Ectodermal cell (in vitro differentiated cells): ENCODE data around the gene ZNF652.

ENCODE experiments used
- H3K27ac ChIP-seq: 2 replicates; pipeline ENCODE4 v1.7.0; 2013; ENCODE audit warnings: mild to moderate bottlenecking, low read depth, low read length; ENCODE audit not compliant: insufficient read depth, poor library complexity, severe bottlenecking
- H3K27me3 ChIP-seq: 2 replicates; pipeline ENCODE4 v1.7.0; 2013; ENCODE audit warnings: mild to moderate bottlenecking, low read length; ENCODE audit not compliant: insufficient read depth, control insufficient read depth, poor library complexity, severe bottlenecking
- H3K36me3 ChIP-seq: one replicate; pipeline ENCODE4 v1.7.0; 2013; ENCODE audit warnings: low read length; ENCODE audit not compliant: control insufficient read depth, insufficient read depth
- H3K4me1 ChIP-seq: one replicate; pipeline ENCODE4 v1.7.0; 2013; ENCODE audit warnings: low read length; ENCODE audit not compliant: control insufficient read depth, insufficient read depth
- H3K4me3 ChIP-seq: 2 replicates; pipeline ENCODE4 v1.7.0; 2013; ENCODE audit warnings: low read depth, low read length, control low read depth; ENCODE audit not compliant: insufficient read depth
- H3K9me3 ChIP-seq: 2 replicates; pipeline ENCODE4 v1.7.0; 2013; ENCODE audit warnings: mild to moderate bottlenecking, low read length, moderate library complexity; ENCODE audit not compliant: control insufficient read depth
- WGBS, 2 experiments: methylation state at CpG; one replicate each; pipeline ENCODE4 v1.1.7; 2013; ENCODE audit warnings: missing lambda C conversion rate in 2 of 2; 5-methylcytosine and 5-hydroxymethylcytosine counted together

ZNF652 gene

GRCh38 chr17:49359990-49360795 lies 1.9 kb downstream of the ZNF652 start:
- H3K27ac ChIP-seq: no peak overlapping the region
- H3K4me3 ChIP-seq: peak overlapping the region; percentile 97
- WGBS, 2 experiments: 44 to 49% methylated on average over 8 of the region's 8 CpGs
- no peaks in the 10 kb centered on the region for H3K27me3 ChIP-seq
- no peaks in the 10 kb centered on the region for H3K9me3 ChIP-seq
- H3K4me1 ChIP-seq: peaks cover 13% of the 10 kb centered on the region
- H3K36me3 ChIP-seq: no peaks in the 10 kb centered on the region

DNA sequence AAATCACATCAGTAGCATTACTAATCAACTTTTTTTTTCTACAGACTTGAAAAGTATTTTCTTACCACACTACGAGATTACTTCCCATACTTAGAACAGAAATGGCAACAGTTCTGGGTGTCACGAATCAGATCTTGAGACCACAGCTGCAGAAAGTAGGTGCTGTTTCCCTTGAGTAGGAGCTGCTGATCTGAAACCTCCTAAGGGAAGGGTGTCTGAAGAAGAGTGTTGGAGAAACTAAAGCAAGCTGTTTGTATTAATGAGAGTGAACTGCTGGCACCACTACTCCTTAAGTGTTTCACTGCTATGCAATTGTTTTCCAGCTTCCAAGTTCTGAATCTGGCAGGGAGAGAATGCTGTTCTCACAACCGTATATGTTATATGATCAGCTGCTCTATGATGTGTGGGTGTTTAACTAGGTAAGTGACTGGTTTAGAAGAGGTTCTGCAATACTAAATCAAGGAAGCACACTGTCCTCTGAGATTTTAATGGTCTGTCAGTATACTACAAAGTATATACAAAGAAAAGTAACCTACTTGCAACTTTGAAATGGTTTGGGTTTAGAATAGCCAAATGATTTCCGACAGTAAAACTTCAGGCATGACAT lies 3.3 kb downstream of the ZNF652 start:
- Histone ChIP-seq H3K4me3 (no peak overlapping the region), H3K36me3 (no peaks in the 10 kb centered on the region), H3K27ac (no peak overlapping the region), H3K27me3 (no peaks in the 10 kb centered on the region), H3K4me1 (peaks cover 13% of the 10 kb centered on the region), H3K9me3 (no peaks in the 10 kb centered on the region)
- 93 to 94% methylated on average over 4 of the region's 4 CpGs for WGBS, 2 experiments

DNA sequence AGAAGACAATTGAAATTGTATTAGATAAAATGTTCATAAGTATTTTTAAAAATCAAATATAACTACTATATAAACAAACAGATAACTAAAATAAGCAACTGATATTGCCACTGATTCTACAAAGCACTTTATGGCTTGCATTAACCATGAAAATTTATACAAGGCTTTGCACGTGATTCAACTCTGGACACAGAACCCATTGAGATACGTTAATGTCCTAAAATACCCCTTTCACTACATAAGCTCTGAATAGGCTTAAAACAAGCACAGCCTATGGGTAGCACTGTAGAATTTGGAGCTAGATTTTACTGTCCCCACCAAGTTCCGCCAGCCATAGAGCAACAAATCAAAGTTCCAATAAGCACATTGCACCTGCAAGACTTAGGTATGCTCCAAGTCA lies 4.5 kb downstream of the ZNF652 start:
- WGBS, 2 experiments: 95% methylated on average over 3 of the region's 3 CpGs

GRCh38 chr17:49356320-49356719 lies 5.7 kb downstream of the ZNF652 start:
- H3K4me1 ChIP-seq: peaks cover 8% of the 10 kb centered on the region
- 85 to 95% methylated on average over 5 of the region's 5 CpGs for WGBS, 2 experiments

More for the DNA sequence above, 4.5 kb downstream of the ZNF652 start:
- Histone ChIP-seq H3K4me3 (no peak overlapping the region), H3K27me3 (no peaks in the 10 kb centered on the region), H3K9me3 (peaks cover 3% of the 10 kb centered on the region), H3K4me1 (peaks cover 8% of the 10 kb centered on the region), H3K27ac (no peak overlapping the region), H3K36me3 (no peaks in the 10 kb centered on the region)

DNA sequence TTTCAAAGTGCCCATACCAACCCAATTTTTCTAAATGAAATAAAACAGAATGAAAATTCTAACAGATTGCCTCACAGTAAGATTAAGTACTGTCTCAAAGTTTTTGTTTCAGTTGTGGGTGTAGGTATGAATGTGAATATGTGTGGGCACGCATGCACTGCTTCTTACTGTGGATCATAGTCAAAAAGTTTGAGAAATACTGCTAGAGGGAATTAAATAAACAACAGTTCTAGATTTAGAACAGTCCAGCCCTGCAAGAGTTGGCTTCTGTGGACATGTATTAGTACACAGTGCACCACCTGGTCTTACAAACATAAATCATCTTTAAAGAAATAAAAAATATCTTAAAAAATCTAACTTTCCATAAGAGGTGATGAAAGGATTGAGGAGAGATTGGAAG lies 8.4 kb downstream of the ZNF652 start:
- Histone ChIP-seq H3K36me3 (no peaks in the 10 kb centered on the region), H3K4me3 (no peak overlapping the region), H3K27ac (no peak overlapping the region), H3K4me1 (no peaks in the 10 kb centered on the region), H3K27me3 (no peaks in the 10 kb centered on the region), H3K9me3 (peaks cover 4% of the 10 kb centered on the region)
- 79 to 84% methylated on average over 1 of the region's 1 CpG for WGBS, 2 experiments

More at GRCh38 chr17:49356320-49356719, 5.7 kb downstream of the ZNF652 start:
- Histone ChIP-seq H3K27me3 (no peaks in the 10 kb centered on the region), H3K36me3 (no peaks in the 10 kb centered on the region), H3K4me3 (no peak overlapping the region), H3K9me3 (peaks cover 4% of the 10 kb centered on the region), H3K27ac (no peak overlapping the region)

DNA sequence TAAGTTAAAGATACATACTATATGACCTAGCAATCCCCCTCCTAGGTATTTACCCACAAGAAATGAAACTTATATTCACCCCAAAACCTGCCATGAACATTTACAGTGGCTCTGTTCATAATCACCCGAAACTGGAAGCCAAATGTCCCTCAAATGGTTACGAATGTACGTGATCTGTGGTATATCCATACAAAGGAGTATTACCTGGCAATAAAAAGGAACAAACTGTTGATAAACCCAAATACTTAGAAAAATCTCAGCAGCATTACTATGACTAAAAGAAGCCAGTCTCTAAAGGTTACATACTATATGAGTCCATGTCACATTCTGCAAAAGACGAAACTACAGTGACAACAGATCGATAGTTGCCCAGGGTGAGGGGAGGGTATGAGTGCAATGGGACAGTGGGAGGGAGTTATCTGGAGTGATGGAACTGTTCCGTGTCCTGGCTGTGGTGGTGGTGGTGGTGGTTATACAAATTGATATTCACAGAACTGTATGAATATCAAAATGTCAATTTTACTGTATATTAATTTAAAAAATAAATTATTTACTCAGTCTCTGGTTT lies 9.4 kb downstream of the ZNF652 start:
- Histone ChIP-seq H3K27me3 (no peaks in the 10 kb centered on the region), H3K4me1 (no peaks in the 10 kb centered on the region), H3K36me3 (no peaks in the 10 kb centered on the region), H3K4me3 (no peak overlapping the region), H3K27ac (no peak overlapping the region), H3K9me3 (peaks cover 4% of the 10 kb centered on the region)
- 97 to 100% methylated on average over 5 to 6 of the region's 6 CpGs for WGBS, 2 experiments

GRCh38 chr17:49351572-49352140 lies 10.4 kb downstream of the ZNF652 start:
- WGBS, 2 experiments: 89 to 97% methylated on average over 1 to 3 of the region's 3 CpGs
- Histone ChIP-seq H3K4me1 (no peaks in the 10 kb centered on the region), H3K36me3 (no peaks in the 10 kb centered on the region), H3K27me3 (no peaks in the 10 kb centered on the region), H3K27ac (no peak overlapping the region), H3K4me3 (no peak overlapping the region), H3K9me3 (peaks cover 4% of the 10 kb centered on the region)

GRCh38 chr17:49349541-49349940 lies 12.5 kb downstream of the ZNF652 start:
- peaks cover 4% of the 10 kb centered on the region for H3K9me3 ChIP-seq
- H3K27ac ChIP-seq: no peak overlapping the region
- H3K36me3 ChIP-seq: no peaks in the 10 kb centered on the region
- H3K27me3 ChIP-seq: no peaks in the 10 kb centered on the region
- no peaks in the 10 kb centered on the region for H3K4me1 ChIP-seq
- H3K4me3 ChIP-seq: no peak overlapping the region

DNA sequence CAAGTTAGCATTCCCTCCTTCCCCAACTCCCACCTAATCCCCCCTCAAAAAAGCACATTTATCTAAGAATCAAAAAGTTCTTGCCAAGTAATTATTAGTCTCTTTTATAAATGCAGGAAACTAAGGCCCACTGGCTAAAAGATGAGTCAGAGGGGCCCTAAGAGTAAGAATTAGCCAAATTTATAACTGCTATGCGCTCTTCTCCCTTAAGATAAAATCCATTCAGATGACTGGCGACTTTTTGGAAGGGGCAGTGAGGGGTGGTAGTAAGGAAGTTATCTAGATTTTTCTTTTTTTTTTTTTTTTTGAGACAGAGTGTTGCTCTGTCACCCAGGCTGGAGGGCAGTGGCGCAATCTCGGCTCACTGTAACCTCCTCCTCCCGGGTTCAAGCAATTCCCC lies 17.1 kb downstream of the ZNF652 start:
- Histone ChIP-seq H3K27ac (no peak overlapping the region), H3K9me3 (no peaks in the 10 kb centered on the region), H3K36me3 (no peaks in the 10 kb centered on the region), H3K27me3 (no peaks in the 10 kb centered on the region), H3K4me3 (no peak overlapping the region), H3K4me1 (no peaks in the 10 kb centered on the region)
- WGBS, 2 experiments: 77 to 82% methylated on average over 5 of the region's 5 CpGs

DNA sequence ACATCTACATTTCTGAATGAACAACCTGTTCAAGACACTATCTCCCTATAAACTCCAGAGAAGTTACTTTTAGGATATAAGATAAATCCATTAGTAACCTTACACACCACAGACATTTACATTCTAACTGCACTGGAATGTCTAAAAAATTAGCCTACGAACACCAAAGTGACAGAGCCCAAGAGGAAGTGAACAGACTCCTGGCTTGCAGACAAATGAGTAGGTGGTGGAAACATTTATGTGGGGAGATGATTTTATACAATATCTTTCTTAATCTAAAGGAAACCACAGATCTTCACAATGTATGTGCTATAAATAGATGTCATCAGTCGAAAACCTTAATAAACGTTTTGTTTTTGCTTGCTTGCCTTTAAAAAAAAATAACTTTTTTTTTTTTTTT lies 18.8 kb downstream of the ZNF652 start:
- H3K27me3 ChIP-seq: no peaks in the 10 kb centered on the region
- WGBS, 2 experiments: 98 to 100% methylated on average over 1 to 3 of the region's 3 CpGs

More for the DNA sequence above, 18.8 kb downstream of the ZNF652 start:
- Histone ChIP-seq H3K36me3 (no peaks in the 10 kb centered on the region), H3K4me3 (no peak overlapping the region), H3K9me3 (no peaks in the 10 kb centered on the region), H3K27ac (no peak overlapping the region), H3K4me1 (no peaks in the 10 kb centered on the region)
